Uterus (tissue), 2 donors: ENCODE measurements around the gene MAP1B.

ENCODE experiments used
- CTCF ChIP-seq, 4 experiments: fragments of 200-600 bp in 2 of 4; fragments of 450-650 bp in 2 of 4; sonication (generic) in 2 of 4; IDR thresholded peaks; one replicate each; pipeline ENCODE4 v1.5.1; 2016 to 2019; ENCODE audit warnings: antibody characterized with exemption in 4 of 4, mild to moderate bottlenecking in 2 of 4, moderate library complexity in 1 of 4
- POLR2A ChIP-seq, 2 donors: fragments of 450-650 bp; IDR thresholded peaks; one replicate each; pipeline ENCODE4 v1.6.1; 2016; ENCODE audit warnings: antibody characterized with exemption in 2 of 2, mild to moderate bottlenecking in 1 of 2, moderate library complexity in 1 of 2

- TF ChIP-seq POLR2A (IDR thresholded peaks at IDR 0.05) (no peak), CTCF (IDR thresholded peaks at IDR 0.05) (no peak)
Observed at GRCh38 chr5:72177538-72177937, 70.3 kb downstream of the MAP1B start.
